HL-60 (cell line): ENCODE data around the gene ABCC1.

Source experiments
- DNase-seq, 2 experiments: peaks; one replicate each; pipeline ENCODE4 v3.0.0-alpha.2; 2010 to 2020; ENCODE audit warnings: low read depth in 1 of 2, low spot score in 1 of 2
- H3K27ac ChIP-seq: fragments of 250-450 bp; sonication (Bioruptor Pico); replicated peaks from 2 replicates; pipeline ENCODE4 v1.5.1; 2020; ENCODE audit warnings: mild to moderate bottlenecking, moderate library complexity
- H3K27me3 ChIP-seq: fragments of 250-450 bp; sonication (Bioruptor Pico); 2 replicates; pipeline ENCODE4 v1.5.1; 2021; ENCODE audit warnings: mild to moderate bottlenecking, moderate library complexity; ENCODE audit not compliant: insufficient read depth, poor library complexity, severe bottlenecking
- H3K4me3 ChIP-seq: replicated peaks from 2 replicates; pipeline ENCODE4 v1.5.1; 2011; ENCODE audit warnings: mild to moderate bottlenecking, control low read depth, low read length; ENCODE audit not compliant: insufficient read depth
- CTCF ChIP-seq: IDR thresholded peaks from one replicate; pipeline ENCODE4 v1.5.1; 2011; ENCODE audit warnings: low read length, control low read depth, inconsistent platforms; ENCODE audit not compliant: insufficient read depth
- GABPA ChIP-seq: IDR thresholded peaks from 2 replicates; pipeline ENCODE4 v1.6.1; 2012; ENCODE audit warnings: low read depth
- POLR2AphosphoS5 ChIP-seq: IDR thresholded peaks from 2 replicates; pipeline ENCODE4 v1.6.1; 2012; ENCODE audit warnings: low read depth
- REST ChIP-seq: IDR thresholded peaks from 2 replicates; pipeline ENCODE4 v1.6.1; 2012; ENCODE audit warnings: low read depth; ENCODE audit not compliant: insufficient replicate concordance
- SPI1 ChIP-seq: IDR thresholded peaks from 2 replicates; pipeline ENCODE4 v1.6.1; 2012; ENCODE audit warnings: low read depth, mild to moderate bottlenecking, borderline replicate concordance

Gene ABCC1

GRCh38 chr16:15976929-15977637 lies 27.7 kb downstream of the ABCC1 start:
- Histone ChIP-seq H3K27ac (no peak overlapping the region), H3K27me3 (no peaks in the 10 kb centered on the region), H3K4me3 (no peak overlapping the region)
- TF ChIP-seq CTCF: no peak
- no peak for DNase-seq

GRCh38 chr16:15979801-15980200 lies 30.4 kb downstream of the ABCC1 start:
- Histone ChIP-seq H3K27ac (no peak overlapping the region), H3K27me3 (no peaks in the 10 kb centered on the region), H3K4me3 (no peak overlapping the region)
- no peak for DNase-seq
- TF ChIP-seq POLR2AphosphoS5 (no peak), REST (no peak), SPI1 (no peak), GABPA (no peak), CTCF (no peak)

- DNase-seq: peak in 1 of 2 experiments; percentile 46
- no peak overlapping the region for H3K27ac ChIP-seq
Observed at GRCh38 chr16:15980329-15980728, 30.9 kb downstream of the ABCC1 start.

More at GRCh38 chr16:15980329-15980728, 30.9 kb downstream of the ABCC1 start:
- Histone ChIP-seq H3K27me3 (no peaks in the 10 kb centered on the region), H3K4me3 (no peak overlapping the region)
- TF ChIP-seq SPI1 (peak; percentile 58), CTCF (no peak), REST (no peak), GABPA (no peak)
